Upper lobe of right lung (tissue), 1 donor: ENCODE measurements around the gene DIP2C. TPM values are rescaled to one million over a fixed set of nuclear protein-coding genes. Genes with fewer than 3 reads are reported as not detected.

ENCODE experiments used
- ATAC-seq: fragments of 200-7000 bp; cut with Tn5 transposase; one replicate; pipeline ENCODE4 v1.9.1; 2020; ENCODE audit warnings: mild to moderate bottlenecking, moderate library complexity
- DNase-seq: peaks from one replicate; pipeline ENCODE4 v3.0.0-alpha.2; 2020
- H3K27ac ChIP-seq: fragments of 200-600 bp; one replicate; pipeline ENCODE4 v1.8.0; 2022
- H3K27me3 ChIP-seq: fragments of 200-600 bp; one replicate; pipeline ENCODE4 v1.8.0; 2022; ENCODE audit warnings: mild to moderate bottlenecking
- H3K36me3 ChIP-seq: fragments of 200-600 bp; one replicate; pipeline ENCODE4 v1.8.0; 2022
- H3K4me1 ChIP-seq: fragments of 200-600 bp; one replicate; pipeline ENCODE4 v1.8.0; 2022
- H3K4me3 ChIP-seq: fragments of 200-600 bp; one replicate; pipeline ENCODE4 v1.8.0; 2022; ENCODE audit warnings: mild to moderate bottlenecking
- H3K9me3 ChIP-seq: fragments of 200-600 bp; one replicate; pipeline ENCODE4 v1.8.0; 2022
- intact Hi-C: fragments of 100-400 bp; cut with DNase I; formaldehyde crosslinking; loops from one replicate; pipeline ENCODE4 v1.11.0; 2022
- total RNA-seq: library from RNA; stranded (reverse); fragmentation: NEBNext Ultra II Directional; extraction: Animal tissue kit (Norgen Biotek cat#: 25700); gene quantifications from one replicate; pipeline ENCODE4 v1.2.1, GENCODE V29; 2021
- TF ChIP-seq, protein P1 (sequence below): fragments of 200-600 bp; IDR thresholded peaks from one replicate; pipeline ENCODE4 v1.8.0; 2022; ENCODE audit warnings: antibody characterized with exemption
- donor health status: DM: no; HTN: yes; CAD: no; lungs with severe emphysema.

DIP2C gene
- total RNA-seq, 1 donor from 2014 or later: 17.3 TPM

DNA sequence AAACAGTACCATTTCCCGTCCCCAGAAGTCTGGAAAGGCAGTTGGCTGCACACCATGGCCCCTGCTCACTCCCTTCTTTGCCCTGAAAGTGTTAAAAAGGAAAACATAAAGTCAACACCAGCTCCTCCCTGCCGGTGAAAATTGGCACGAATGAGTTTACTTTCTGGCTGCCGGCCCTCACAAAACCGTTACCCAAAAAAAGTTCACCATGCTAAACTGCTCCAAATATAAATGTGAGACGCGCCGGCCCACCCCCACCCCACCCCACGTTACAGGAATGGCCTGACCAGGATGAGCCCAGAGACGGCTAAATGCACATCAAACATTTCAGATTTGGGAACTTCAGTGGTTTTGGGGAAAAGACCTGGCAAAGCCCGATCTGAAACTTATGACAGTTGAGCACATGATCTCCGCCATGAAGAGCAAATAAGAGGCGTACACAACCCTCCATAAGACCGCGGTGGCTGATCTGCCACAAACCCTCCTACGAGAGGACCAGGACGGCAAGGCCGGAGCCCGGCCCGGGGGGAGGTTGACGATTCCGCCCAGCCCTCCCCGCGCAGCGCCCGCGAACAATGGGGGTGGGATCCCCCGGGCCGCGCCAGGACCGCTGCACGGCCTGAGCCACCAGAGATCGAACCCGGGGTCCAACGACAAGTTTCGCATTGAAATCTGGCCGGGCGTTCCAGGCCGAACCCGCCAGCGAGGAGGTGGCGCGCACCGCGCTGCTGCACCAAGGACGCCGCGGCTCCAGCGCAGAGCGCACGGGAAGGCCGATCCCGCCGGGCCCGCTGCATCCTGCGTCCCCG lies 952 bp downstream of the DIP2C start:
- Histone ChIP-seq H3K27me3 (no peaks in the 10 kb centered on the region), H3K36me3 (no peaks in the 10 kb centered on the region), H3K27ac (peak overlapping the region; percentile 68), H3K4me1 (peaks cover 4% of the 10 kb centered on the region), H3K9me3 (no peaks in the 10 kb centered on the region), H3K4me3 (peak overlapping the region; percentile 65)
- DNase-seq (no peak), ATAC-seq (peak; percentile 37)
- TF ChIP-seq, protein P1, sequence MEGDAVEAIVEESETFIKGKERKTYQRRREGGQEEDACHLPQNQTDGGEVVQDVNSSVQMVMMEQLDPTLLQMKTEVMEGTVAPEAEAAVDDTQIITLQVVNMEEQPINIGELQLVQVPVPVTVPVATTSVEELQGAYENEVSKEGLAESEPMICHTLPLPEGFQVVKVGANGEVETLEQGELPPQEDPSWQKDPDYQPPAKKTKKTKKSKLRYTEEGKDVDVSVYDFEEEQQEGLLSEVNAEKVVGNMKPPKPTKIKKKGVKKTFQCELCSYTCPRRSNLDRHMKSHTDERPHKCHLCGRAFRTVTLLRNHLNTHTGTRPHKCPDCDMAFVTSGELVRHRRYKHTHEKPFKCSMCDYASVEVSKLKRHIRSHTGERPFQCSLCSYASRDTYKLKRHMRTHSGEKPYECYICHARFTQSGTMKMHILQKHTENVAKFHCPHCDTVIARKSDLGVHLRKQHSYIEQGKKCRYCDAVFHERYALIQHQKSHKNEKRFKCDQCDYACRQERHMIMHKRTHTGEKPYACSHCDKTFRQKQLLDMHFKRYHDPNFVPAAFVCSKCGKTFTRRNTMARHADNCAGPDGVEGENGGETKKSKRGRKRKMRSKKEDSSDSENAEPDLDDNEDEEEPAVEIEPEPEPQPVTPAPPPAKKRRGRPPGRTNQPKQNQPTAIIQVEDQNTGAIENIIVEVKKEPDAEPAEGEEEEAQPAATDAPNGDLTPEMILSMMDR: no peak
- intact Hi-C loops: no loop called here

DNA sequence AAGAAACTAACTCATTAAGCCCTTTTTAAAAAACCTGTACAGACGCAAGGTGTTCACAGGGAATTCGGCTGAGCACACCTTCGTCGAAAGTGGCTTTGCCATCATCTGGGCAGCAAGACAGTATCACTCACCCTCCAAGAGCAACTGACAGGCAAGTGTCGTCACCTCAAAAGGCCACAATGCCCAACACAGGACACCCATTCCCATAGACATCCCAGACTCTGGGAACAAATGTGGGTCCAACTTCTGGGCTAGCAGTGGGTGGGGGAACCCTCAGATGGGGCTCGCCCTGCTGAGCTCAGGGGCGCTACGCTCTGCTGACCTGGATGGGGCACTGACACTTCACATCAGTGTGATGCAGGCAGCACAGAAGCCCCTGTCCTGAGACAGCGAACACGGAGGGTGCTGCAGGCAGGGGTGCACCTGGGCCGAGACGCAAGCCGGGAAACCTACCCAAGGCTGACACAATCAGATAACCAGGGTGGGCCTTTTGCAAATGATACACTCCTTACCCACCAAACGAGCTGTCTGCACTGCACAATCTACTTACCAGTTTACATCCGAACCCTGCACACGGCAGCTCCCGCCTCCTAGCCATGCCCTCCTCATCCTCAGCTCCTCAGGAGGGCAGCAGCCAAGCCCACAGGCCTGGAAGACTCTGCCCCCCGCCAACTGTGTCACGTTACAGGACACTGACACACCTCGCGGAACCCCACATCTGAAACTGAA lies 1.7 kb downstream of the DIP2C start:
- intact Hi-C loops: no loop called here
- TF ChIP-seq, protein P1: no peak
- Histone ChIP-seq H3K9me3 (no peaks in the 10 kb centered on the region), H3K27ac (no peak overlapping the region), H3K36me3 (no peaks in the 10 kb centered on the region), H3K4me1 (peaks cover 4% of the 10 kb centered on the region), H3K27me3 (no peaks in the 10 kb centered on the region), H3K4me3 (peak overlapping the region; percentile 65)
- no peak for DNase-seq
- no peak for ATAC-seq

DNA sequence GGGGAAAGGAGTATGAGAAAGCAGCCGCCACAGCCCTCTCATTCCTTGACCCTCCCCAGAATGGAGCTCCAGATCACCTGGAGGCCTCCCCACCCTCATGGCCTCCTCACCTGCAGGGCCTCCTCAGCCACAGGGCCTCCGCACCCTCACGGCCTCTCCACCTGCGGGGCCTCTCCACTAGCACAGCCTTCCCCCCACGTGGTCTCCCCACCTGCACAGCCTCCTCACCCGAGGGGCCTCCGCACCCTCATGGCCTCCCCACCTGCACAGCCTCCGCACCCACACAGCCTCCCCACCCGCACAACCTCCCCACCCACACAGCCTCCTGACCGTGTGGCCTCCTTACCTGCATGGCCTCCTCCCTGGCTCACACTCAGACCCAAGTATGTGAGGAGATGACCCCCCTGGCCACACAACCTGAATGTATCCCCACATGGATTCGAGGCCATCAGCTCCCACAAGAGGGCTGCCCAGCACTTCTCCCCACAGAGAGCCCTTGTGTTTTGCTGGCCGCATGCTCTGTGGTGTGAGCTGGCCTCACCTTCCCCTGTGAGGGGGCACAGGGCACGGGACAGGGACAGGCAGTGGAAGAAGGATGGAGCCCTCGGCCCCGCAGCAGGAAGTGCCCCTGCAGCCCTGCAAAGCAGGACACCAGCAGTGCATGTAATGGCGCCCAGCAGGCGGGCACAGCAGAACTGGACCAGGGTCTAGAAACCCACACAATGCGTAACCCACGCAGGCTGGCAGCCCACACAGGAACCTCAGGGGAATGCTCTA lies 3.1 kb downstream of the DIP2C start:
- no peaks in the 10 kb centered on the region for H3K27me3 ChIP-seq
- no peak overlapping the region for H3K4me3 ChIP-seq
- no peaks in the 10 kb centered on the region for H3K9me3 ChIP-seq
- H3K27ac ChIP-seq: no peak overlapping the region
- H3K36me3 ChIP-seq: no peaks in the 10 kb centered on the region
- no peak for ATAC-seq
- peaks cover 4% of the 10 kb centered on the region for H3K4me1 ChIP-seq
- no peak for DNase-seq
- TF ChIP-seq, protein P1: no peak
- intact Hi-C loops: no loop called here

DNA sequence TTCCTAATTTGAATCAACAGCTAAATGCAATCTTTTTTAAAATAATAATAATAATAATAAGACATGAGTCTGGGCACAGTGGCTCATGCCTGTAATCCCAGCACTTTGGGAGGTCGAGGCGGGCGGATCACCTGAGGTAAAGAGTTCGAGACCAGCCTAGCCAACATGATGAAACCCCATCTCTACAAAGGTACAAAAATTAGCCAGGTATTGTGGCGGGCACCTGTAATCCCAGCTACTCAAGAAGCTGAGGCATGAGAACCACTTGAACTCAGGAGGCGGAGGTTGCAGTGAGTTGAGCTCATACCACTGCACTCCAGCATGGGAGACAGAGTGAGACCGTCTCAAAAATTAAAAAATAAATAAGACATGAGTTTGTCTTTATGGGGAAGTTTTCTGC lies 3.9 kb downstream of the DIP2C start:
- Histone ChIP-seq H3K9me3 (no peaks in the 10 kb centered on the region), H3K27ac (no peak overlapping the region), H3K36me3 (no peaks in the 10 kb centered on the region), H3K27me3 (no peaks in the 10 kb centered on the region), H3K4me1 (peaks cover 4% of the 10 kb centered on the region), H3K4me3 (no peak overlapping the region)
- ATAC-seq: no peak
- TF ChIP-seq, protein P1: no peak
- DNase-seq: no peak
- intact Hi-C loops: no loop called here

DNA sequence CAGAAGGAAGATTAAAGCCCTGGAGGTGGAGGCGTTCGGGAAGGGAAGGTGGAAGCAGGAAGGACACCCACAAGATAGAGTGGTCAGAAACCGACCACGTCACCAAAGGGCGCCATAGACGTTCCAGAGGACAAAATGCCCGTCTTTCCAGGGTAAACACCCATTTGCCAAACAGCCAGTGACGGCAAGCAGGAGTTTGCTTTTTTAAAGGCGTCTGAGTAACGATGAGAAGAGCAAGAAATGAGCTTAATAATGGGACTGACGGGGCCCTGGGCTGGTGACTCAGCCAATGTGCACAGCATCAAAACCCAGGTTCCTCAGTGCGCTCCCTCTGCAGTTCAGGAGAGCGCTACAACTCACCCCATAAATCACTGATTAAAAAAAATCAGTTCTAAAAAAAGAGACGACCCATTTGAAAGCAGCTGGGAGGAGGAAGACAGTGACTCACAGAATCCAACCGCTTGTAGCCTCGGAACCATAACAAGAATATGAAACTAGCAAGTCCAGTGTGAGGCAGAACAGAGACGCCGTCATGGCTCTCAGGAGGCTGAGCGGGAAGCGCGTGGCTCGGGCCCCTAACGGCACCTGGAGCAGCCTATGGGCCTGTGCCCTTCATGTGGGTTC lies 5.9 kb downstream of the DIP2C start:
- H3K36me3 ChIP-seq: no peaks in the 10 kb centered on the region
- ATAC-seq: no peak
- H3K4me1 ChIP-seq: peaks cover 4% of the 10 kb centered on the region
- no peaks in the 10 kb centered on the region for H3K27me3 ChIP-seq
- H3K9me3 ChIP-seq: no peaks in the 10 kb centered on the region
- H3K4me3 ChIP-seq: no peak overlapping the region
- intact Hi-C loops: no loop called here
- peak; percentile 46 for DNase-seq
- TF ChIP-seq, protein P1: no peak
- no peak overlapping the region for H3K27ac ChIP-seq
